Hepatocyte (in vitro differentiated cells): ENCODE results near the gene CDK14.

Source experiments
- EZH2phosphoT487 ChIP-seq: fragments of 200-600 bp; sonication (generic); IDR thresholded peaks from one replicate; pipeline ENCODE4 v1.6.1; 2018; ENCODE audit warnings: antibody characterized with exemption, mild to moderate bottlenecking, low read depth, moderate library complexity; ENCODE audit not compliant: unreplicated experiment, severe bottlenecking
- TF ChIP-seq, protein P1 (sequence below): fragments of 200-600 bp; sonication (generic); IDR thresholded peaks from 2 replicates; pipeline ENCODE4 v1.5.1; 2016; ENCODE audit warnings: antibody characterized with exemption, mild to moderate bottlenecking; ENCODE audit not compliant: poor library complexity

DNA sequence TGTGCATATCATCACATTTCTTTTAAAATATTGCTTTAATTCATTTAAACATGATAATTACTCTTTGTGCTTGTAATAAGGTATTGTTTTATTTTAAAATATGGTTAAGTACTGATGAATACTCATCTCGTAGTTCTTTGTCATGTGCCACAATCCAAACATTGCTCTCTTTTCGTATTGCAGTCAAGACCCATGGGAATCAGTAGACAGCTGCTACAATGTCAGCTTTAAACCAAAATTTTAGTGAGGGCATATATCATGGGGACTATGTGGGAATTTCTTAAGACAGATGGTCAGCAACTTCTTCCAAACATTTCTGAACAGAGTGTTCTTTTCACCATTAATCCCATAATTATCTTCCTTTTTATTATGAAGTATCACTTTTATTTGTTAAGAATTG lies 590.9 kb downstream of the CDK14 start:
- TF ChIP-seq, protein P1, sequence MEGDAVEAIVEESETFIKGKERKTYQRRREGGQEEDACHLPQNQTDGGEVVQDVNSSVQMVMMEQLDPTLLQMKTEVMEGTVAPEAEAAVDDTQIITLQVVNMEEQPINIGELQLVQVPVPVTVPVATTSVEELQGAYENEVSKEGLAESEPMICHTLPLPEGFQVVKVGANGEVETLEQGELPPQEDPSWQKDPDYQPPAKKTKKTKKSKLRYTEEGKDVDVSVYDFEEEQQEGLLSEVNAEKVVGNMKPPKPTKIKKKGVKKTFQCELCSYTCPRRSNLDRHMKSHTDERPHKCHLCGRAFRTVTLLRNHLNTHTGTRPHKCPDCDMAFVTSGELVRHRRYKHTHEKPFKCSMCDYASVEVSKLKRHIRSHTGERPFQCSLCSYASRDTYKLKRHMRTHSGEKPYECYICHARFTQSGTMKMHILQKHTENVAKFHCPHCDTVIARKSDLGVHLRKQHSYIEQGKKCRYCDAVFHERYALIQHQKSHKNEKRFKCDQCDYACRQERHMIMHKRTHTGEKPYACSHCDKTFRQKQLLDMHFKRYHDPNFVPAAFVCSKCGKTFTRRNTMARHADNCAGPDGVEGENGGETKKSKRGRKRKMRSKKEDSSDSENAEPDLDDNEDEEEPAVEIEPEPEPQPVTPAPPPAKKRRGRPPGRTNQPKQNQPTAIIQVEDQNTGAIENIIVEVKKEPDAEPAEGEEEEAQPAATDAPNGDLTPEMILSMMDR: no peak
- TF ChIP-seq EZH2phosphoT487: no peak
